Left lung (tissue), 10 donors: ENCODE results near the gene CHST9. TPM values are rescaled to one million over a fixed set of nuclear protein-coding genes. Genes with fewer than 3 reads are reported as not detected.

Experiments
- ATAC-seq: fragments of 200-7000 bp; cut with Tn5 transposase; one replicate; pipeline ENCODE4 v1.9.1; 2020; ENCODE audit warnings: moderate library complexity
- DNase-seq, 4 donors: peaks; one replicate each; pipeline ENCODE4 v3.0.0-alpha.2; 2013 to 2020
- H3K27ac ChIP-seq, 2 donors: fragments of 200-600 bp; sonication (generic) in 1 of 2; one replicate each; pipeline versions ENCODE4 v1.5.0 to v1.8.0; 2020 to 2021
- H3K27me3 ChIP-seq, 2 donors: fragments of 200-600 bp; sonication (generic) in 1 of 2; one replicate each; pipeline versions ENCODE4 v1.5.0 to v1.8.0; 2020 to 2021
- H3K36me3 ChIP-seq, 2 donors: fragments of 200-600 bp; sonication (generic) in 1 of 2; one replicate each; pipeline versions ENCODE4 v1.5.0 to v1.8.0; 2020 to 2021
- H3K4me1 ChIP-seq, 2 donors: fragments of 200-600 bp; one replicate each; pipeline ENCODE4 v1.8.0; 2021
- H3K4me3 ChIP-seq, 2 donors: fragments of 200-600 bp; sonication (generic) in 1 of 2; one replicate each; pipeline versions ENCODE4 v1.5.0 to v1.8.0; 2020 to 2021; ENCODE audit warnings: mild to moderate bottlenecking in 1 of 2
- H3K9me3 ChIP-seq, 2 donors: fragments of 200-600 bp; sonication (generic) in 1 of 2; one replicate each; pipeline versions ENCODE4 v1.5.0 to v1.8.0; 2020 to 2021
- intact Hi-C, 2 donors: fragments of 100-400 bp; cut with DNase I; formaldehyde crosslinking; loops; one replicate each; pipeline versions ENCODE4 v1.11.2 to v1.14.2; 2022
- polyA plus RNA-seq, 6 donors: library from polyadenylated mRNA; unstranded; fragments of 120-200 nt; gene quantifications; one replicate each; pipeline ENCODE4 v1.2.1, GENCODE V29; 2013; ENCODE audit not compliant: insufficient read length in 6 of 6
- total RNA-seq, 2 donors: library from RNA; stranded (reverse); fragmentation: NEBNext Ultra II Directional; extraction: Animal tissue kit (Norgen Biotek cat#: 25700); gene quantifications; one replicate each; pipeline ENCODE4 v1.2.1, GENCODE V29; 2021
- TF ChIP-seq, protein P1 (sequence below), 2 donors: fragments of 200-600 bp; sonication (generic) in 1 of 2; IDR thresholded peaks; one replicate each; pipeline versions ENCODE4 v1.5.0 to v1.8.0; 2021; ENCODE audit warnings: antibody characterized with exemption in 2 of 2
- donor health status: DM: no; HTN: yes; CAD: no.
- donor health status: DM: no; HTN: no; CAD: no.

CHST9 gene
- total and polyA plus RNA-seq, 8 donors = 0.12 to 4.2 (median 2.6) TPM

DNA sequence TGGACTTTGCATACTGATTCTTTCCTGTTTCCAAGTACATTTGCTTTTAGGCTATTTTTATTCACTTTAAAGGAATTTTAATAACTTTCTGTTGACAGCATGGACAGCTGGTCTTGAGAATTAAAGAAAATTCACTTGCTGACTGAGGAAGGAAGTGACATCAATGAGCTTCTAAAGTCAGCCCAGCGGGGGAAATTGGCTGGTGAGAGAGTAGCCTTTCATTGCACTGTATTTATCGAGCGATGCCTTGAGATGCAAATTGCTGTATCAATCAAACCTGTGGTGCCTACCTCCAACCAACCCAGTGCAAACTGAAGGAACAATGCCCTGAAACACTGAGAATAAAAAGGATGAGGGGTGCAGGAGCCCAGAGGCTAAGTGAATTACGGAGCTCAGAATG is 228.2 kb downstream of the CHST9 start:
- intact Hi-C loops = no loop called here

DNA sequence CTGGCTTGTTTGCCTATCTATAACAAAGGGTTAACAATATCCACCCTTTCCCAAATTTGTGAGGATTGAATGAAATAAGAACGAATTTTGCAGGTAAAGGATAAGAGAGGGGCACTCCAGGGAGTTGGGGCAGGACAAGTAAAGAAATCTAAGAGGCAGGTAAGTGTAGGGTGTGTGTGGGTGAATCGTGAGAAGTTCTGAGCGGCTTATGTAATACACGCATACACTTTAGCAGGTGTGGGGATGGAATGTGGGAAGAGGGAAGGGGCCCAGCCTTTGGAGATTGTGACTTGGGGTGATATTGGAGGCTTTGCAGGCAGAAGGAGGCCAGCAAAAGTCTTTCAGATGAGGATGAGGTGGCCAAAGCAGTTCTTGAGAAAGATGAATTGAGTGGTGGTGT is 236.4 kb downstream of the CHST9 start:
- Histone ChIP-seq H3K4me3 (no peak overlapping the region), H3K9me3 (peaks cover 0 to 4% of the 10 kb centered on the region in 2 donors), H3K36me3 (no peaks in the 10 kb centered on the region), H3K27ac (no peak overlapping the region), H3K4me1 (no peaks in the 10 kb centered on the region), H3K27me3 (no peaks in the 10 kb centered on the region)
- intact Hi-C loops = no loop called here
- DNase-seq (no peak), ATAC-seq (peak; percentile 68)
- TF ChIP-seq, protein P1, sequence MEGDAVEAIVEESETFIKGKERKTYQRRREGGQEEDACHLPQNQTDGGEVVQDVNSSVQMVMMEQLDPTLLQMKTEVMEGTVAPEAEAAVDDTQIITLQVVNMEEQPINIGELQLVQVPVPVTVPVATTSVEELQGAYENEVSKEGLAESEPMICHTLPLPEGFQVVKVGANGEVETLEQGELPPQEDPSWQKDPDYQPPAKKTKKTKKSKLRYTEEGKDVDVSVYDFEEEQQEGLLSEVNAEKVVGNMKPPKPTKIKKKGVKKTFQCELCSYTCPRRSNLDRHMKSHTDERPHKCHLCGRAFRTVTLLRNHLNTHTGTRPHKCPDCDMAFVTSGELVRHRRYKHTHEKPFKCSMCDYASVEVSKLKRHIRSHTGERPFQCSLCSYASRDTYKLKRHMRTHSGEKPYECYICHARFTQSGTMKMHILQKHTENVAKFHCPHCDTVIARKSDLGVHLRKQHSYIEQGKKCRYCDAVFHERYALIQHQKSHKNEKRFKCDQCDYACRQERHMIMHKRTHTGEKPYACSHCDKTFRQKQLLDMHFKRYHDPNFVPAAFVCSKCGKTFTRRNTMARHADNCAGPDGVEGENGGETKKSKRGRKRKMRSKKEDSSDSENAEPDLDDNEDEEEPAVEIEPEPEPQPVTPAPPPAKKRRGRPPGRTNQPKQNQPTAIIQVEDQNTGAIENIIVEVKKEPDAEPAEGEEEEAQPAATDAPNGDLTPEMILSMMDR (IDR thresholded peaks at IDR 0.05) = no peak

More for the DNA sequence above, 228.2 kb downstream of the CHST9 start:
- ATAC-seq (no peak), DNase-seq (peak in 1 of 4 donors; percentile 16)
- Histone ChIP-seq H3K4me1 (no peaks in the 10 kb centered on the region), H3K27me3 (no peaks in the 10 kb centered on the region), H3K27ac (no peak overlapping the region), H3K36me3 (no peaks in the 10 kb centered on the region), H3K4me3 (no peak overlapping the region), H3K9me3 (no peaks in the 10 kb centered on the region)
- TF ChIP-seq, protein P1 (IDR thresholded peaks at IDR 0.05) = no peak

GRCh38 chr18:26943906-26944305 is 241.2 kb downstream of the CHST9 start:
- Histone ChIP-seq H3K27ac (no peak overlapping the region), H3K4me3 (no peak overlapping the region), H3K27me3 (no peaks in the 10 kb centered on the region), H3K36me3 (no peaks in the 10 kb centered on the region), H3K9me3 (peaks cover 0 to 4% of the 10 kb centered on the region in 2 donors), H3K4me1 (no peaks in the 10 kb centered on the region)
- DNase-seq (no peak), ATAC-seq (no peak)
- TF ChIP-seq, protein P1 (IDR thresholded peaks at IDR 0.05) = no peak
- intact Hi-C loops = no loop called here

GRCh38 chr18:26941584-26941983 is 243.5 kb downstream of the CHST9 start:
- TF ChIP-seq, protein P1 (IDR thresholded peaks at IDR 0.05) = no peak
- DNase-seq (no peak), ATAC-seq (peak; percentile 58)
- Histone ChIP-seq H3K27me3 (no peaks in the 10 kb centered on the region), H3K9me3 (no peaks in the 10 kb centered on the region), H3K4me3 (no peak overlapping the region), H3K27ac (no peak overlapping the region), H3K4me1 (no peaks in the 10 kb centered on the region), H3K36me3 (no peaks in the 10 kb centered on the region)
- intact Hi-C loops = no loop called here

- intact Hi-C loops = no loop called here
- peak in 1 of 4 donors; percentile 48 for DNase-seq
- Histone ChIP-seq H3K36me3 (no peaks in the 10 kb centered on the region), H3K4me1 (no peaks in the 10 kb centered on the region), H3K27me3 (no peaks in the 10 kb centered on the region), H3K27ac (peak overlapping the region in 1 of 2 donors; percentile 9), H3K9me3 (no peaks in the 10 kb centered on the region), H3K4me3 (no peak overlapping the region)
- TF ChIP-seq, protein P1 (IDR thresholded peaks at IDR 0.05) = no peak
- ATAC-seq = peak; percentile 87
Observed at GRCh38 chr18:26940744-26941398, 244.2 kb downstream of the CHST9 start.
